AG09319 (cell line): ENCODE results near the gene SORBS2.

Source experiments
- DNase-seq: peaks from one replicate; pipeline ENCODE4 v3.0.0-alpha.2; 2010; ENCODE audit warnings: low read depth; ENCODE audit errors: extremely low read depth
- TF ChIP-seq, protein P1 (sequence below): IDR thresholded peaks from 2 replicates; pipeline ENCODE4 v1.5.1; 2011; ENCODE audit warnings: low read depth, mild to moderate bottlenecking, inconsistent platforms, low read length, moderate library complexity

SORBS2 gene

DNA sequence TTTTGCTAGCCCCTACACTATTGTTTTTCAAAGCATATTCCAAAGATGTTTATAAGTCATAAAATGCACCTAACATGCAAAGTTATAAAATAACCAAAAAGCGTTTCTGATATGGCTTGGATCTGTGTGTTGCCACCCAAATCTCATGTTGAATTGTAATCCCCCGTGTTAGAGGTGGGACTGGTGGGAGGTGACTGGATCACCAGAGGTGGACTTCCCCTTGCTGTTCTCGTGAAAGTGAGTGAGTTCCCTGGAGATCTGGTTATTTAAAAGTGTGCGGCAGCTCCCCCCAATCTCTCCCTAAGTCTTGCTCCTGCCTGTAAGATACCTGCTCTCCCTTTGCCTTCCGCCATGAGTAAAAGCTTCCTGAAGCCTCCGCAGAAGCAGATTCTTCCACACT lies 22.8 kb upstream of the SORBS2 start:
- TF ChIP-seq, protein P1, sequence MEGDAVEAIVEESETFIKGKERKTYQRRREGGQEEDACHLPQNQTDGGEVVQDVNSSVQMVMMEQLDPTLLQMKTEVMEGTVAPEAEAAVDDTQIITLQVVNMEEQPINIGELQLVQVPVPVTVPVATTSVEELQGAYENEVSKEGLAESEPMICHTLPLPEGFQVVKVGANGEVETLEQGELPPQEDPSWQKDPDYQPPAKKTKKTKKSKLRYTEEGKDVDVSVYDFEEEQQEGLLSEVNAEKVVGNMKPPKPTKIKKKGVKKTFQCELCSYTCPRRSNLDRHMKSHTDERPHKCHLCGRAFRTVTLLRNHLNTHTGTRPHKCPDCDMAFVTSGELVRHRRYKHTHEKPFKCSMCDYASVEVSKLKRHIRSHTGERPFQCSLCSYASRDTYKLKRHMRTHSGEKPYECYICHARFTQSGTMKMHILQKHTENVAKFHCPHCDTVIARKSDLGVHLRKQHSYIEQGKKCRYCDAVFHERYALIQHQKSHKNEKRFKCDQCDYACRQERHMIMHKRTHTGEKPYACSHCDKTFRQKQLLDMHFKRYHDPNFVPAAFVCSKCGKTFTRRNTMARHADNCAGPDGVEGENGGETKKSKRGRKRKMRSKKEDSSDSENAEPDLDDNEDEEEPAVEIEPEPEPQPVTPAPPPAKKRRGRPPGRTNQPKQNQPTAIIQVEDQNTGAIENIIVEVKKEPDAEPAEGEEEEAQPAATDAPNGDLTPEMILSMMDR, result no peak
- no peak for DNase-seq

DNA sequence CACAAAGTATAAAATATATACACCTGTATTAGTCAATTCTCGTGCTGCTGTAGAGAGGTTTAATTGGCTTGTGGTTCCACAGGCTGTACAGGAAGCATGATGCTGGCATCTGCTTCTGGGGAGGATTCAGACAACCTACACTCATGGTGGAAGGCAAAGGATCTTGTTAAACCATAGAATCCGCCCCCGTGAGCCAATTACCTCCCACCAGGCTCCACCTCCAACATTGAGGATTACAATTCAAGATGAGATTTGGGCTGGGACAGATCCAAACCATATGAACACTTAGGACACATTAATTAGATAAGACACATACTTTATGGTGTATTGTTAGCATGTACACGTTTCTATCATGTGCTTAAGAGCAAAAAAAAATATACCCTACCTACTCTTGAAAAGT lies 22.1 kb upstream of the SORBS2 start:
- DNase-seq, result no peak
- TF ChIP-seq, protein P1, result no peak

DNA sequence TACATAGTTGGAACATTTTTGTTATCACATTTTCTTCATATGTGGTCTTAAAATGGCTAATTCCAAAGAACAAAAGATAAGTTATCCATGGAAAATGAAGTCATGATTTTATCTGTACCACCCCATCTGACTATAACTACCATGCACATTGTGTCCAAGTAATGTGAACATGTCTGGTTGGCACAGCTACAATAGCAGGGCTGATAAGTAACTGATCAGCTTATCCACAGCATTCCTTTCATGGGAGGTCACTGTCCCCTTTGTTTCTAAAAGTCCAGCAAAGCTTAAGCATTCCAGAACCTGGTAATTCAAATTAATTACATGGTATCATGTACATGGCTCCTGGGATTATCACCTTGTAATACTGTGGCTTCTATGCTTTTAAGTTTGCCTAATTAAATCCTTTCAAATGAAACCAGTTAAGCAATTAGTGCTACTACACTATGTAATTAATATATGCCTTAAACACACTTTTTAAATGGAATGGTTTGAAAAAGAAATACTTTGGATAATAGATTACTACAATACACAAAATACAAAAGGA lies 21.1 kb upstream of the SORBS2 start:
- TF ChIP-seq, protein P1, result no peak
- DNase-seq, result no peak

DNA sequence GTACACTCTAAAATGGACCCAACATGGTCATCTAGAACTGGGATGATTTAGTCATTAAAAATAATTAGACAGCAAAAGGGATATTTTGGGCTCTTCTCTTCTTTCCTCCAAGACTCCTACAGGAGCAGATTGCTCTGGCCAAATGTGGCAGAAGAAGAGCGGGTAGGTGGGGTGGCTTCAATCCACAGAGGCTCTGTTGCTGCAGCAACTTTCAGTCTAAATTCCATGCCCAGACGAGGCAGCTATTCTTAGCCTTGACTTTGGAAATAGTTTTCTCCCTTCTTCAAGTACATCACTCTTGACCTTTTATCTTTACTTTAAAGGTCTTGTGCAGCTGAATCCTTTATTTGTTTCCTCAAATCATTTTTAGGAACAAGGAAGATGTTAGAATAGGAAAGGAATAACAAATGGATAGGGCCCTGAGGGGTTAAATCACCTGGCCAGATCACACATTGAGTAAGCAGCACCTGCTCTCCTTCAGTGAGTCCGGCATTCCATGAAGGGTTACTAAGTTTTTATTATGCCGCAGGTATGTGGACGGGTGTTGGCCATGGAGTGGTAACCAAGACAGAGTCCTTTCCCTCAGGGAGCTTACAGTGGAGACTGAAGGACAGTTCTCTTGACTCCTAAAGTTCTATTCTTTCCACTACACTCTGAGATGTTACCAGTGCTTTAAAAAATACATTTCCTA lies 19.3 kb upstream of the SORBS2 start:
- TF ChIP-seq, protein P1, result no peak

DNA sequence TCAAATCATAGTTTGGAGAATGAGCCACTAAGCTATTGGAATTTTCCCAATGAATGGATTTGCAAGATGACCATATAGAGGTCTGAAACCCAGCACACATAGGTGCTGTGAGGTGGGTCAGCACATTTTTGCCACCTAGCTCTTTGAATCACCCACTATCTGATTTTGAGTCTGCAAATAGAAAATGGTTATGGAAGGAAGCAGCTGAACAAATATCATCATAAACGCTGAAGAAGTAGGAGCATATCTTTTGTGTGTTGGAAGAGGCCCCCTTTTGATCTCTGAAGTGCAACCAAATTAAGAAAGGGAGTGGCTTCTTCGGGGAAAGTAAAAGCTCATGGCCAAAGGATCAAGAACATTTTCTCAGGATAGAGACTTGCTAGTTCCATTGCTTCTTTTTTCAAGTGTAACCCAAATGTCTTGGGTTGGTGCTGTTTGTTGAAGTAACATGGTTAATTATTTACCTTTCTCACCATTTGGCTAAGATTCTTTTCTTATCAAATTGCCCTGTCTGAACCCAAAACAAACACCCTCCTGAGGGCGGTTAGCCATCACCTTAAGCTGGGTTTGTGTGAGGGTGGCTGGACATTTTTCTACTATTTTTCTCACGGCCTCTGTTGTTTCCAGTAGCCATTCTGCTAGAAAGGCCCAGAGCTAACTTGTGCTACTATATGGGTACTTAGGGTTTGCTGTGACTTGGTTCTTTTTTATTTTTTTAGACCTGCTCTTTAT lies 18.4 kb upstream of the SORBS2 start:
- DNase-seq, result no peak
- TF ChIP-seq, protein P1, result no peak

More for the DNA sequence above, 19.3 kb upstream of the SORBS2 start:
- no peak for DNase-seq

DNA sequence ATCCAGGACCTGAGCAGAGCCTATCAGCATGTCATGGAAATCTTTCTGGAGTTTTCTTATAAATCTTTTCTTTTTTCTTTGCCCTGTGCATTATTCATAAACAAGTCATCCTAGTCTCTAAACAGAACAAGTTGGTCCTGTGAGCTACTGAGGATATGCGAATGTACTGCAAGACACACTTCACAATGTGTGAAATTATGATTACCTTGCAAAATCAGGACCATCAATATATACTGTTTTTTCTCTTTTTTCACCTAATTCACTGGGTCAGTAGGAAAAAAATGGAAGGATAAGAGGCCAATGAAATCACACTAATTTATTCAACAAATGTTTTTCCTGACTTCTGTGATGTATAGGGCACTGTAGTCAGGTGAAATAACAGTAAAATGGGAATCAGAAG lies 14.4 kb upstream of the SORBS2 start:
- no peak for DNase-seq
- TF ChIP-seq, protein P1, result no peak

DNA sequence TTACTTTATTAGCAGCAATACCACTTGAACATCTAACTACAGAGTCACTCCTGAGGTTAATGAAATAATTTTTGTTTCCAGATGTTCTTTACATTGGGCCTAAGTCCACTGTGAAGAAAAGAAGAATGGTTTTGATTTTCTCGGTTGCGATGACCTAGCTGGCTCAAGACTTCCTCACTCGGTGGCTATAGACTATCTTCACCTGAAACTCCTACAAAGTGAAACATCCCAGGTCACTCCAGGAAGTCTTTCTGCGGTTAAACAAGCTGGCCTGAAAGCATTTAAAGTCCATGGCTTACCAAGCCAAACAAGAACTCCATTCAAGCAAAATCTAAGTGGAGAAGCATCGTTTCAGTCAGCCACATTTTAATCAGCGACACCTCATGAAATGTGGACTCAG lies 13.7 kb upstream of the SORBS2 start:
- TF ChIP-seq, protein P1, result no peak
- DNase-seq, result no peak
